ENCODE data around the gene ANKRD63. TPM values are rescaled to one million over a fixed set of nuclear protein-coding genes. Genes with fewer than 3 reads are reported as not detected.

The ANKRD63 gene
- total RNA-seq, 6 experiments from 2014 or later: not detected

- TF ChIP-seq CTCF (IDR thresholded peaks at IDR 0.05): 0 out of 2 replicates have a peak, but pooled peaks have one; percentile 14
- Mint-ChIP-seq H3K27me3 (ENCODE audit: insufficient read depth) (peaks cover 39% of the 10 kb centered on the region), H3K36me3 (ENCODE audit: low read depth) (no peaks in the 10 kb centered on the region), H3K27ac (no peak overlapping the region), H3K4me3 (no peak overlapping the region), H3K4me1 (ENCODE audit: low read depth) (peaks cover 32% of the 10 kb centered on the region), H3K9me3 (no peaks in the 10 kb centered on the region)
- no peak for DNase-seq
These were observed 28.4 kb downstream of the ANKRD63 start for GRCh38 chr15:40254452-40254851.

GRCh38 chr15:40253167-40253790 lies 29.6 kb downstream of the ANKRD63 start:
- DNase-seq: no peak
- Mint-ChIP-seq H3K36me3 (ENCODE audit: low read depth) (no peaks in the 10 kb centered on the region), H3K4me1 (ENCODE audit: low read depth) (peaks cover 30% of the 10 kb centered on the region), H3K4me3 (no peak overlapping the region), H3K27me3 (ENCODE audit: insufficient read depth) (peaks cover 41% of the 10 kb centered on the region), H3K9me3 (no peaks in the 10 kb centered on the region), H3K27ac (no peak overlapping the region)
- TF ChIP-seq CTCF (IDR thresholded peaks at IDR 0.05): no peak

GRCh38 chr15:40252438-40253166 lies 30.3 kb downstream of the ANKRD63 start:
- TF ChIP-seq CTCF (IDR thresholded peaks at IDR 0.05): no peak
- Mint-ChIP-seq H3K9me3 (no peaks in the 10 kb centered on the region), H3K4me1 (ENCODE audit: low read depth) (peaks cover 23% of the 10 kb centered on the region), H3K27me3 (ENCODE audit: insufficient read depth) (peaks cover 38% of the 10 kb centered on the region), H3K36me3 (ENCODE audit: low read depth) (no peaks in the 10 kb centered on the region), H3K27ac (no peak overlapping the region), H3K4me3 (no peak overlapping the region)
- DNase-seq: no peak

- H3K9me3 Mint-ChIP-seq: no peaks in the 10 kb centered on the region
- DNase-seq: no peak
- H3K4me1 Mint-ChIP-seq (ENCODE audit: low read depth): peaks cover 22% of the 10 kb centered on the region
- H3K27me3 Mint-ChIP-seq (ENCODE audit: insufficient read depth): peaks cover 42% of the 10 kb centered on the region
- no peak for TF ChIP-seq CTCF (IDR thresholded peaks at IDR 0.05)
- no peak overlapping the region for H3K27ac Mint-ChIP-seq
- no peak overlapping the region for H3K4me3 Mint-ChIP-seq
- H3K36me3 Mint-ChIP-seq (ENCODE audit: low read depth): no peaks in the 10 kb centered on the region
These were observed 30.8 kb downstream of the ANKRD63 start for GRCh38 chr15:40252141-40252437.

GRCh38 chr15:40251486-40252140 lies 31.3 kb downstream of the ANKRD63 start:
- Mint-ChIP-seq H3K4me3 (no peak overlapping the region), H3K9me3 (no peaks in the 10 kb centered on the region), H3K27ac (no peak overlapping the region), H3K36me3 (ENCODE audit: low read depth) (no peaks in the 10 kb centered on the region), H3K4me1 (ENCODE audit: low read depth) (peaks cover 19% of the 10 kb centered on the region), H3K27me3 (ENCODE audit: insufficient read depth) (peaks cover 45% of the 10 kb centered on the region)
- no peak for DNase-seq
- no peak for TF ChIP-seq CTCF (IDR thresholded peaks at IDR 0.05)
